Activated CD4-positive, alpha-beta memory T cell treated with anti-CD3 and anti-CD28 coated beads, Interleukin-2, amount 10 ng/mL, durations not matched to agents 7 days and 5 days (primary cell): ENCODE measurements around the gene ROCK2. TPM values are rescaled to one million over a fixed set of nuclear protein-coding genes. Genes with fewer than 3 reads are reported as not detected.

Experiments
- CTCF ChIA-PET: fragments of 350-600 bp; sonication (Branson Sonifier 250); formaldehyde crosslinking; loops from one replicate; lab custom pipeline; 2021; ENCODE audit warnings: antibody characterized with exemption, inconsistent platforms; lab: Charles Lee
- POLR2A ChIA-PET: fragments of 350-600 bp; sonication (Branson Sonifier 250); formaldehyde crosslinking; loops from one replicate; lab custom pipeline; 2021; ENCODE audit warnings: antibody characterized with exemption; lab: Charles Lee
- DNase-seq: peaks from one replicate; pipeline ENCODE4 v3.0.0-alpha.2; 2020
- H3K27ac Mint-ChIP-seq: one replicate; pipeline ENCODE4 v1.8.0; 2021; ENCODE audit warnings: mild to moderate bottlenecking, mixed read lengths
- H3K27me3 Mint-ChIP-seq: one replicate; pipeline ENCODE4 v1.8.0; 2021; ENCODE audit warnings: mixed read lengths
- H3K36me3 Mint-ChIP-seq: one replicate; pipeline ENCODE4 v1.8.0; 2021; ENCODE audit warnings: low read depth, mixed read lengths
- H3K4me1 Mint-ChIP-seq: one replicate; pipeline ENCODE4 v1.8.0; 2021; ENCODE audit warnings: mixed read lengths
- H3K4me3 Mint-ChIP-seq: one replicate; pipeline ENCODE4 v1.8.0; 2021; ENCODE audit warnings: mild to moderate bottlenecking, mixed read lengths
- H3K9me3 Mint-ChIP-seq: one replicate; pipeline ENCODE4 v1.8.0; 2021; ENCODE audit warnings: mixed read lengths
- total RNA-seq, 2 experiments: library from RNA; stranded (reverse); gene quantifications; one replicate each; pipeline ENCODE4 v1.2.3, GENCODE V29; 2021

Gene ROCK2
- total RNA-seq, 2 experiments from 2014 or later, result 21.3 to 22.6 TPM

DNA sequence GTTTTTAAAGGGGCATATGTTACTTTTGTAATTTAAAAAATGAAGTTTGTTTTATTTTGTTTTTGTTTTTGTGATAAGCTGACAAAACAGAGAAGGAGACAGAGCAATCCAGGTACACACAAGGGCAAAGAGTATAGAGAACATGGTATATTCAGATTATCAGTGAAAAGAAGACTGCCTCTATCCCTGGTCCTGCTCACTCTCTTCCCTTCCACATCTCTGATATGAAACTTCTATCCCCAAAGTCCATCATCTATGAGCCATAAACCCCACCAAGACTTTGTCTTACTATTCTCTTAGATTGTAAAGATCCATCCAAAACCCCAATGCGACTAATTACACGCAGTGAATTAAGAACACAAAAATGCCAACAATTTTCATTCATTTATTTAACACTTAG lies 16.6 kb downstream of the ROCK2 start:
- H3K9me3 Mint-ChIP-seq, result peaks cover 3% of the 10 kb centered on the region
- POLR2A ChIA-PET, result no interaction called here
- peaks cover 2% of the 10 kb centered on the region for H3K36me3 Mint-ChIP-seq
- H3K4me3 Mint-ChIP-seq, result no peak overlapping the region
- H3K4me1 Mint-ChIP-seq, result peaks cover 2% of the 10 kb centered on the region
- no peak for DNase-seq
- H3K27me3 Mint-ChIP-seq, result no peaks in the 10 kb centered on the region
- no peak overlapping the region for H3K27ac Mint-ChIP-seq
- CTCF ChIA-PET, result no interaction called here

DNA sequence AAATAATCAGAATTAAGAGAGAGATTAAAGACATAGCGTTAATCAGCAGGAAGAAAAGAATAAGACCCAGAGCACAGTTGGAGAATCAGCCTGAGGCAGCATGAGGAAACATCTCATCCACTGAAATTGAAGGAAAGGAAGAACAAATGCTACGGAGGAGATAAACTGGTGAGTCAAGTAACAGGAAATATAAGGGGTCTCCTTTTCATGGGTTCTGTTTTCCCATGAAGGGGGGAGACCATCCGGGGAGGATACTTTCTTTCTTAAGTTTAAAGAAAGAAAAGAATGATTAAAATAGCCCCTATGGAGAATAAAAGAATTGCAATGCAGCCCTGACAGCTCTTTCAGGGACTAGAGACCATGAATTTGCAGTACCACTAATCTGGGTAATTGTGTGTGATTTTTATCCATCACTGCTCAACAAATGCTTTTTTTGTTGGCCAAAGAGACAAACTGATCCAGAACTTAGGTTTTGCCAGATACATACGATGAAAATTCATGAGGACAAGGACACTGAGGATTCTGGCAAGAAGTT lies 17.7 kb downstream of the ROCK2 start:
- Mint-ChIP-seq H3K4me1 (peaks cover 2% of the 10 kb centered on the region), H3K27ac (no peak overlapping the region), H3K9me3 (no peaks in the 10 kb centered on the region), H3K36me3 (no peaks in the 10 kb centered on the region), H3K27me3 (no peaks in the 10 kb centered on the region), H3K4me3 (no peak overlapping the region)
- ChIA-PET CTCF (no interaction called here), POLR2A (no interaction called here)
- DNase-seq, result no peak

DNA sequence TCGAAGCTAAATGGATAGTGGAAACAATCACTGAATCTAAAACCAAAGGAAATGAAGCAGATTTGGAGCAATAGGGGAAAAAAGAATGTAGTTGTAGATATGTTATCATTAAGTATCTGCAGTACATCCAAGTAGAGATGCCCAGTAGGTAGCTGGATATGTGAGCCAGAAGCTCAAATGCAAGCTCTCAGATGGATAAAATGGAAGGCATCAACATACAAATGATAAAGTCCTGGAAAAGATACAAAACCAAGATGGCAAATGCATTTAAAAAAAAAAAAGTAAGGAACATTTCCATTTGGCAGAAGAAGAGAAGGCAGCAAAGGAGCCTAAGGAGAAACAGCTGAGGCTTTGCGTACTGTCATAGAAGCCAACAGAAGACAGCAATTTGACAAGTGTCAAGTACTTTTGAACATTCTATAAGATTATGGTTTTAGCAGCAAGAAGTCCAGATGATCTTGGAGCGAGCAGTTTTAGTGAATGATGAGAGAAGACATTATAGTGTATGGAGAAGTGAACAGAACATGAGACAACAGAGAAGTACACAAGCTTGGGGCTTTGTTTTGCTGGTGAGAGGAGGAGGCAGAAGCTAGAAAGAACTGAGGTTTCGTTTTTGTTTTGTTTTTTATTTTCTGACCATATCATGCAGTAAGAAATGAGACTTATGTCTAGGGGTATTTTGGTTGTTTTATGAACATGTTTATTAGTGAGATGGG lies 18.3 kb downstream of the ROCK2 start:
- Mint-ChIP-seq H3K36me3 (no peaks in the 10 kb centered on the region), H3K4me1 (peaks cover 2% of the 10 kb centered on the region), H3K9me3 (no peaks in the 10 kb centered on the region), H3K27ac (no peak overlapping the region), H3K27me3 (no peaks in the 10 kb centered on the region), H3K4me3 (no peak overlapping the region)
- CTCF ChIA-PET, result interaction anchor here (0.7 kb wide), 1 partner anchor 139 kb away, joined by 3 read pairs; no protein-coding TSS in a partner anchor
- POLR2A ChIA-PET, result no interaction called here
- DNase-seq, result no peak

DNA sequence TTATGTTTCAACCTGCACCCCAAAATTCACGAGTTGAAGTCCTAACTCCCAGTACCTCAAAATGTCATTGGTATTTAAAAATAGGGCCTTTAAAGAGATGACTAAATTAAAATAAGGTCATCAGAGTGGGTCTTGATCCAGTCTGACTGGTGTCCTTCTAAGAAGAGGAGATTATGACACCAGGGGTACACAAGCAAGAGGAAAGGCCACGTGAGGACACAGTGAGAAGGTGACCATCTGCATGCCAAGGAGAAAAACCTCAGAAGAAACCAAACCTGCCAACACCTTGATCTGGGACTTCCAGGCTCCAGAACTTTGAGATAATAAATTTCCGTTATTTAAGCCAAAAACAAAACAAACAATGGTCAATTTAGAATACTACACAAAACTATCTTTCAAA lies 22.6 kb downstream of the ROCK2 start:
- no peaks in the 10 kb centered on the region for H3K9me3 Mint-ChIP-seq
- CTCF ChIA-PET, result no interaction called here
- POLR2A ChIA-PET, result no interaction called here
- H3K27ac Mint-ChIP-seq, result no peak overlapping the region
- peaks cover 5% of the 10 kb centered on the region for H3K36me3 Mint-ChIP-seq
- H3K4me3 Mint-ChIP-seq, result no peak overlapping the region
- no peak for DNase-seq
- no peaks in the 10 kb centered on the region for H3K27me3 Mint-ChIP-seq
- no peaks in the 10 kb centered on the region for H3K4me1 Mint-ChIP-seq

DNA sequence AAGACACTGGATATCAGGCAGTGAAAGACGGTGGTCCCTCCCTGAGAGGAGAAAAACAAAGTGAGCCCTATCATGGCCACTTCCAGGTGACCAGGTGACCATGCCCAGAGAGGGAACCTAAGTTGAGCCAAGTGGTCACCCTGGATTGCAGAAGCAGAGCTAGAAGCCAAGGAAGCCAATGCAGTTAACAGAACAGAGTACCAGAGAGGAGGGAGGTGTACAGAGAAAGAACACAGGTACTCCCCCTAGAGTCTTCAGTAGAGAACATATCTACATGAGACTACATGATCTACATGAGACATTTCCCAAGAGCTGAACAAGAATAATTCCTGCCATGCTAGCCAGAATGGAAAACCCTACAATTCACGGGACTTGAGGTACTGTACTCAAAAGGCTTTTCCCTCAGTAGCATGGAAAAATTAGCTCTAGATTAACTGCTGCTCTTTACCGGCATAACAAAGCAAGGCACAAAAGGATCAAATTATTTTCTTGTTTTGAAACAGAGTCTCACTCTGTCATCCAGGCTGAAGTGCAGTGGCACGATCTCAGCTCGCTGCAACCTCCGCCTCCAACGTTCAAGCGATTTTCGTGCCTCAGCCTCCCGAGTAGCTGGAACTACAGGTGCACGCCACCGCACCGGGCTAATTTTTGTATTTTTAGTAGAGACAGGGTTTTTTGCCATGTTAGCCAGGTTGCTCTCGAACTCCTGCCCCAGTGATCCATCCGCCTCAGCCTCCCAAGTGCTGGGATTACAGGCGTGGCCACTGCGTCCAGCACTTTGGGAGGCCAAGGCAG lies 23.5 kb downstream of the ROCK2 start:
- CTCF ChIA-PET, result no interaction called here
- no peak for DNase-seq
- POLR2A ChIA-PET, result no interaction called here
- peaks cover 5% of the 10 kb centered on the region for H3K36me3 Mint-ChIP-seq
- H3K27me3 Mint-ChIP-seq, result no peaks in the 10 kb centered on the region
- no peaks in the 10 kb centered on the region for H3K9me3 Mint-ChIP-seq
- no peaks in the 10 kb centered on the region for H3K4me1 Mint-ChIP-seq
- no peak overlapping the region for H3K4me3 Mint-ChIP-seq
- H3K27ac Mint-ChIP-seq, result no peak overlapping the region

DNA sequence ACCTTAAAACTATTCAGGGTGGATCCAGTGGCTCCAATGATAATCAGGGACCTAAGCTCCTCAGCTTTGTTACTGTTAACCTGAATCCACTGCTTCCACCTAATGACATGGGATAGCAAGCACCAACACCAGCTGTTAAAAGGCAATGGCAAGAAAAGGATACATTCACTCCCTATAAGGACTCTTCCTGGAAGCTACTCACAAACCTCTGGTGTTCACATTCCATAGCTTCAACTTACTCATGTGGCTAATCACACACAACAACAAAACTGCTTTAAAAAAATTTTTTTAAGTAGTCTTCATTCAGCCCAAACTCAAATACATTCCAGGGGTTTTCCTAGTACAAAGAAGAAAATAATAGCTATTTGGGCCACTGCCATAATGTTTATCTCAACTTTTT lies 24.5 kb downstream of the ROCK2 start:
- no peaks in the 10 kb centered on the region for H3K9me3 Mint-ChIP-seq
- POLR2A ChIA-PET, result interaction anchor here (0.8 kb wide), 1 partner anchor 25 kb away, joined by 3 read pairs; no protein-coding TSS in a partner anchor
- H3K4me3 Mint-ChIP-seq, result no peak overlapping the region
- H3K27me3 Mint-ChIP-seq, result no peaks in the 10 kb centered on the region
- CTCF ChIA-PET, result no interaction called here
- H3K4me1 Mint-ChIP-seq, result no peaks in the 10 kb centered on the region
- peaks cover 5% of the 10 kb centered on the region for H3K36me3 Mint-ChIP-seq
- H3K27ac Mint-ChIP-seq, result no peak overlapping the region
- DNase-seq, result no peak

DNA sequence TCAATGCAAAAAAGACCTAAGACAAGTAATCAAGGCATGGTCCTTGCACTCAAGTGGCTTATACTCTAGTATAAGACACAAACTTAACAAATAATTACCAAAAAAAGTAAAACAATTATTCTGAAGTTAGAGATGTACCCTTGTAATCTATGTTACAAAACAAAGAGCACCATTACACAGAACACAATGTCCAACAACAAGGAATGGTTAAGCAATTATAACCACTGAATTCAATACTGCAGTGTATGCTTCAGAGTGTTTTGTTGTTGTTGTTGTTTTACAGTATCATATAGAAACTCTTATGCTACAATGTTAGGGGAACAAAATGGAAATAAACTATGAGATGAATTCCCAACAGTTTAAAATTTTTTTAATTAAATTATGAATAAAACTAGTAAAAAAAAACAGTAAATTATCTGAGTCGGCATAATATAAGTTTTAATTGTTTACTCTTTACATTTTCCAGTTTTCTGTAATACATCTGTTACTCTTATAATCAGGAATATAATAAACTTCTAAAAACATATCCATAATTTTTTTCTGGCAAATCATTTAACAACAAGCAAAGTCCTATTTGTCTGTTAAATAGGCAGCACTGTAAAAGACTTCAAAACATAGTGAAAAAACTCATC lies 29.2 kb downstream of the ROCK2 start:
- Mint-ChIP-seq H3K4me3 (no peak overlapping the region), H3K27me3 (no peaks in the 10 kb centered on the region), H3K4me1 (no peaks in the 10 kb centered on the region), H3K9me3 (no peaks in the 10 kb centered on the region), H3K27ac (no peak overlapping the region), H3K36me3 (peaks cover 5% of the 10 kb centered on the region)
- ChIA-PET CTCF (no interaction called here), POLR2A (no interaction called here)
- DNase-seq, result no peak

DNA sequence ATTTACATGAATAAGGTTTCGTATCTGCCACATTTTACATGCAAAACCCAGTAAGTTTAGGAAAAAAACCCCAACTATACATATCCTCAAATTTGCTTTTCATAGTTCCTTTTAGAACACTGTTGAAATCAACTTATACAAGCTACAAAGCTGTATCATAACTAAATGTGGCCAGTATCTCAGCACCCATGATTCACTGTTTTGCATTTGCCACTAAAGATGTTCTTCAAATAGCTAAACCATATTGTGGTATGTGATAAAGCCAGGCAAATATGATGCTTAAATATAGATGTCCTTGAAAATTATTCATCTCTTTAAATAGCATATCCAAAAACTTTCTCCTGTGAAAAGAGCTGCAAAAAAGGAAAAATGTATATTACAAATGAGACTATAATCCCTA lies 29.9 kb downstream of the ROCK2 start:
- Mint-ChIP-seq H3K4me1 (no peaks in the 10 kb centered on the region), H3K27me3 (no peaks in the 10 kb centered on the region), H3K36me3 (peaks cover 5% of the 10 kb centered on the region), H3K27ac (no peak overlapping the region), H3K9me3 (no peaks in the 10 kb centered on the region), H3K4me3 (no peak overlapping the region)
- ChIA-PET CTCF (no interaction called here), POLR2A (no interaction called here)
- no peak for DNase-seq

DNA sequence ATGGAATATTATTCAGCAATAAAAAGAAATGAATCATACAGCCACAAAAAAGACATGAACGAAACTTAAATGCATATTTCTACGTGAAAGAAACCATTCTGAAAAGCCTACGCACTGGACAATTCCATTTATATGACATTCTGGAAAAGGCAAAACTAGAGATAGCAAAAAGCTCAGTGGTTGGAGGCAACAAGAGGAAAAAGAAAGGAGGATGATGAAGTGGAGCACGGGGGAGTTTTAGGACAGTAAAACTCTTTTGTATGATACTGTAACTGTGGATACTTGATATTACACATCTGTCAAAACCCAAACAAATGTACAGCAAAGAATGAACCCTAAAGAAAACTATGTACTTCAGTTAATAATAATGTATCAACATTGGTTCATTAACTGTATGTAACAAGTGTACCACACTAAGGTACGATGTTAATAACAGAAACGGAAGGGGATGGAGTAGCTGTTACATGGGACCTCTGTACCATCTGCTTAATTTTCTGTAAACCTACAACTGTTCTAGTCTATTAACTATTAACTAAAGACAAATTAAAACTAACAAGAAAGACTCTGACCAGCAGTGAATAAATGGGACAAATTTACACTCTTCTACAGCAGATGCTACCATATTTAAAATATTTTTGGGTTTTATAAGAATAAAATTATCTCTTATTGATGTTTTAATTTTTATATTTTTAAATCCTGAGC lies 31.5 kb downstream of the ROCK2 start:
- Mint-ChIP-seq H3K36me3 (no peaks in the 10 kb centered on the region), H3K9me3 (no peaks in the 10 kb centered on the region), H3K27me3 (no peaks in the 10 kb centered on the region), H3K4me1 (no peaks in the 10 kb centered on the region), H3K27ac (no peak overlapping the region), H3K4me3 (no peak overlapping the region)
- no peak for DNase-seq
- ChIA-PET POLR2A (no interaction called here), CTCF (no interaction called here)

DNA sequence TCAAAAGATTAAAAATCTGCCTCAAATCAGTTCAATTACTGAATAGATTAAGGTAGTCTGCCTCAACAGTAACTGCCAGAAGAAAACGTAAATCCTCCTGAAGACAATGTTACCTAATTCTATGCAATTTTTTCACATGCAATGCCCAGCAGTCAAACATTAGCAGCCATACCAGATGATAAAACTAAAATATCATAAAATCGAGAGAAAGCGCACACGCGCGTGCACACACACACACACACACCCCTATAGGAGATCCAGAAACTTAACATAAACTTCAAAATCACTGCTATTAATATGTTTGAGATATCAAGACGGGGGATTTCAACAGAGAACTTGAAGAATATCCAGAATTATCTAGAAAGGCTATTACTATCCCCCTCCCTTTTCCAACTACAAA lies 32.9 kb downstream of the ROCK2 start:
- Mint-ChIP-seq H3K9me3 (no peaks in the 10 kb centered on the region), H3K27ac (no peak overlapping the region), H3K4me3 (no peak overlapping the region), H3K27me3 (no peaks in the 10 kb centered on the region), H3K36me3 (no peaks in the 10 kb centered on the region), H3K4me1 (peaks cover 2% of the 10 kb centered on the region)
- no peak for DNase-seq
- ChIA-PET POLR2A (no interaction called here), CTCF (no interaction called here)

DNA sequence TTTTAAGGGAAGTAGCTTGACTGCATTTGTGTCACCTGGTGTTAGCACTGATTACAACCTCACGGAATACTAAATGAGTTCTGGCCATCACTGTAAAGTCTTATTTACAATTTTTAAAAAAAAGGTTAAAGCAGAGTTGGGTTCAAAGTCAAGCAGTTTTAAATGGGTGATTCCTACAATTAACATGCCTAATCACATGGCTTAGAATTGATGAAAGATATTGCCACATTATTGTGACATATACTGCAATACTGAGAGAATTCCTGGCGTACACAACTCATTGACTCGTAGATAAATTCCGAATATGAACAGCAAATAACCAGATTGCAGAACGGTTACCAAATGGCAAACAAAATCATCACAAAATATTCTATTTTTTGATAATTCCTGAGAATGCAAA lies 34.2 kb downstream of the ROCK2 start:
- H3K36me3 Mint-ChIP-seq, result no peaks in the 10 kb centered on the region
- no peaks in the 10 kb centered on the region for H3K9me3 Mint-ChIP-seq
- H3K27ac Mint-ChIP-seq, result no peak overlapping the region
- peaks cover 5% of the 10 kb centered on the region for H3K4me1 Mint-ChIP-seq
- H3K4me3 Mint-ChIP-seq, result no peak overlapping the region
- no peak for DNase-seq
- ChIA-PET POLR2A (no interaction called here), CTCF (no interaction called here)
- no peaks in the 10 kb centered on the region for H3K27me3 Mint-ChIP-seq

DNA sequence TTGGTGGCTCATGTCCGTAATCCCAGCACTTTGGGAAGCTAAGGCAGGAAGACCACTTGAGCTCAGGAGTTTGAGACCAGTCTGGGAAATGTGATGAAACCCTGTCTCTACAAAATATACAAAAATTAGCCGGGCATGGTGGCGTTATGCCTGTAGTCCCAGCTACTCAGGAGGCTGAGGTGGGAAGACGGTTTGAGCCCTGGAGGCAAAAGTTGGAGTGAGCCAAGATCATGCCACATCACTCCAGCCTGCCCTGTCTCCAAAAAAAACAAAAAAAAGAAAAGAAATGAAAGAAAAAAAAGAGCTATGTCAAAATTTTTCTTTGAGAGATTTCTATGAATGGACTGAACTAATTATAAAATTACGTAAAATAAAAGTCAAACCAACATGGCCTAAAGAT lies 34.7 kb downstream of the ROCK2 start:
- Mint-ChIP-seq H3K9me3 (no peaks in the 10 kb centered on the region), H3K36me3 (no peaks in the 10 kb centered on the region), H3K27me3 (no peaks in the 10 kb centered on the region), H3K4me3 (no peak overlapping the region), H3K4me1 (peaks cover 5% of the 10 kb centered on the region), H3K27ac (no peak overlapping the region)
- no peak for DNase-seq
- POLR2A ChIA-PET, result no interaction called here
- CTCF ChIA-PET, result no interaction called here
